GM21786 (cell line): ENCODE results near the gene SLC6A13.
"Not testable (repeated sequence)": the region's sequence is repeated elsewhere in the genome, so short reads cannot be mapped to it uniquely, and the experiment has no call there.

ENCODE experiments used
- ATAC-seq: cut with Tn5 transposase; IDR thresholded peaks from one replicate; pipeline ENCODE4 v1.9.1; 2021; ENCODE audit not compliant: unreplicated experiment

The SLC6A13 gene

DNA sequence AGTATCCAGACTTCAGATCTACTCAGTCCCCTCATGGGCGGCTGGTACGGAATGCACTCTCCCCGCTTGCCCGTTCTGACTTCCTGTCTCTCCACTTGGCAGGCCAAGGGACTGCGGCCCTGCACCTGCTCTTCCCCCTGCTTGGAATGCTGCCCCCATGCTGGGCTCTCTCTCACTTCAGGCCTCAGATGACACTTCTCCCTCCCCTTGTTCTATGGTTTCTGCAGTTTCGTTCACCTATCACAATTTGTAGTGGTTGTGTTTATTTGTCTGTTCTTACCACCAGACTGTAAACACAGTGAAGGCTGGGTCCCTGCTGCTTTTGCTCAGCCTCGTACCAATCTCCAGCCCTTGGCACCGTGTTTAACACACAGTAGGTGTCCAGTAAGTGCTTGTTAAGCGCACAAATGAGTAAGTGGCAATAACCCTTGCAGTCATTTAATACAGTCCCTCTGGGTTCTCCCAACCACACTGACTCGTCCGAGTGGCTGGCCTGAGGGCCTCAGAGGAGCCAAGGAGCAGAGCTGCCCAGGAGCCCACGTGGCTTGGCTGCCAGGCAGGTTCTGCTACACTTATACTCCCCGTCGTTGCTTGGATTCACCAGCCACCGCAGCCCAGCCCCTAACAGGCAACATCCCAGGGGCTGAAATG lies 60.4 kb downstream of the SLC6A13 start:
- ATAC-seq: no peak

DNA sequence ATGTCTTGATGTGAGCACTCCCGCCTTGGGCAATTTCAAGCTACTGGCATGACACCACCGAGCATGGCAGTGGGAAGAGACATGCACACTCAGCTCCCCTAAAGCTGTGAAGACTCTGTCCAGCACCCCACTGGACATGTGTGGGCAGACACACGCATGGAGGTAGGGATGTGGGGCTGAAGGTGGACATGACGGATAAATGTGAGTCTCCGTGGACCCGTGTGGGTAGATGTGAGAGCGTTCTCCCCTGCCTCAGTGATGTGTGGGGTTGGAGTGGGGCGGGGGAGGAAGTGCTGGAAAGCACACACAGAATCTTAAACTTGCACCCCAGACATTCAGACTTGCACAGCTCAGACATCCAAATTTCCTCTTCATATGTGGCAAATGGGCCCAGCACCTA lies 61.3 kb downstream of the SLC6A13 start:
- no peak for ATAC-seq

- no peak for ATAC-seq
Observed at GRCh38 chr12:198705-199104, 63.9 kb downstream of the SLC6A13 start.

- no peak for ATAC-seq
Observed at GRCh38 chr12:197911-198695, 64.5 kb downstream of the SLC6A13 start.

- no peak for ATAC-seq
Observed at GRCh38 chr12:197347-197746, 65.3 kb downstream of the SLC6A13 start.

- no peak for ATAC-seq
Observed at GRCh38 chr12:196436-196835, 66.2 kb downstream of the SLC6A13 start.

DNA sequence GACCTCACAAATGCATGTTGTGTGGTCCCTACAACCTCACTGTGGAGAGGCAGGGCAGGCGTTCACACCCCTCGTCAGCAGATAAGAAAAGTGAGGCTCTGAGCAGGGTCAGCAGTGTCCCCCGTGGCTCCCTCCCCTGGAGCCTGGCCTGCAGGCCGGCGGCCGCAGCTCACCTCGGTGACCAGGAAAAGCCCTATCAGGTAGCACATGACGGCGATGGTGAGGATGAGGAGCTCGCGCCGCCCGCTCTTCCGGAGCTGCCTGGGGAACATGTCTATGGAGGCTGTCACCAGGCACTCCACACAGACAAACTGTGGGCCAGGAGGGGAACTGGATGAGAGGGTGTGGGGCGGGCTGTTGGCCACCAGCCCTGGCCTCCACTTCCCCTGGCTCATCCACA lies 66.7 kb downstream of the SLC6A13 start:
- ATAC-seq: no peak

- ATAC-seq: no peak
Observed at GRCh38 chr12:195156-195555, 67.5 kb downstream of the SLC6A13 start.

- no peak for ATAC-seq
Observed at GRCh38 chr12:194276-194675, 68.4 kb downstream of the SLC6A13 start.

- no peak for ATAC-seq
Observed at GRCh38 chr12:193261-193660, 69.4 kb downstream of the SLC6A13 start.

DNA sequence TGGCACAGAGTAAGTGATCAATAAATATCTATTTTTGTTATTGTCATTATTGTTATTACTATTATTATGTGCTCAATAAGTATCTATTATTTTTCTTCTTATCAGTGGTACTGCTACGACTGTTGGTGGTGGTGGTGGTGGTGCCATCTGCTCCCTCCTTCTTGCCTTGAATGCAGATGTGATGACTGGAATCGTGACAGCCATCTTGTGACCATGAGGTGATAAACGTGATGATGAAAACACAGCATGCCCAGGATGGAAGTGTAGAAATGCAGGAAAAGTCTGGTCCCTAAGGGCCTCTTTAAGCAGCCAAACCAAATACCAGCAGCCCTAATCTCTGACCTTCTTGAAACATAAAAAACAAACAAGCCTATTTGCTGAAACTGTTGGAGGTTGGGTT lies 71.1 kb downstream of the SLC6A13 start:
- no peak for ATAC-seq

DNA sequence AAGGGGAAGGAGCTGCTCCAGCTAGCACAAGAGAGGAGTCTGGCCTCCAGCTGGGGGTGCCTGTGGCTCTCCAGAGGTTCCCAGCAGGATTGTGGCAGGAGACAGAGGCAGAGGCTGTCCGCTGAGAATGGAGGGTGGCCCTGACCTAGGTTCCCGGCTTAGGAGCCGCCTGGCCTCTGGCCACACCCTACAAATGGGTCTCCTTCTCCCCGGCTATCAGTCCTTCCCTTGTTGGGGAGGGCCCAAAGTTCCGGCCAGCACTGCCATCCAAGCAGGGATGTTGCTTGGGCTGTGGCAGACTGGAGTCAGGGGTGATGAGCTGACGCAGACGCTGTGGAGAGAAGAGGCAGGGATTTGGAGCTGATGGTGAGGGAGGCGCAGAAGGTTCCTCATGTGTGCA lies 71.8 kb downstream of the SLC6A13 start:
- no peak for ATAC-seq

DNA sequence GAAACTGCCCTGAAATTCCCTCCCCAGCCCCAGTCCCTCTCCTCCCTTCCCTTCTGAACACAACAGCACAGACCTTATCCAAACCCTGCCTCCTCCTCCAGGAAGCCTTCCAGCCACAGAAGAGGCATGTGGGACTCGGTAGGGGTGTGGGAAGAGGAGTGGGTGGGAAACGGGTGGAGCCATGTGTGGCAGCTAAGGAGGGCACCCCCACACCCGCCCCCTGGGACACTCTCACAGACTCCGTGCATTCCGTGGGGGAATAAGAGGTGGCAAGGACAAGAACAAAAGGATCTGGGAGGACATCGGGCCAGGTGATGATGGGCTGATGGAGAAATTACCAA lies 73.0 kb downstream of the SLC6A13 start:
- no peak for ATAC-seq

GRCh38 chr12:188910-189621 lies 73.6 kb downstream of the SLC6A13 start:
- no peak for ATAC-seq

DNA sequence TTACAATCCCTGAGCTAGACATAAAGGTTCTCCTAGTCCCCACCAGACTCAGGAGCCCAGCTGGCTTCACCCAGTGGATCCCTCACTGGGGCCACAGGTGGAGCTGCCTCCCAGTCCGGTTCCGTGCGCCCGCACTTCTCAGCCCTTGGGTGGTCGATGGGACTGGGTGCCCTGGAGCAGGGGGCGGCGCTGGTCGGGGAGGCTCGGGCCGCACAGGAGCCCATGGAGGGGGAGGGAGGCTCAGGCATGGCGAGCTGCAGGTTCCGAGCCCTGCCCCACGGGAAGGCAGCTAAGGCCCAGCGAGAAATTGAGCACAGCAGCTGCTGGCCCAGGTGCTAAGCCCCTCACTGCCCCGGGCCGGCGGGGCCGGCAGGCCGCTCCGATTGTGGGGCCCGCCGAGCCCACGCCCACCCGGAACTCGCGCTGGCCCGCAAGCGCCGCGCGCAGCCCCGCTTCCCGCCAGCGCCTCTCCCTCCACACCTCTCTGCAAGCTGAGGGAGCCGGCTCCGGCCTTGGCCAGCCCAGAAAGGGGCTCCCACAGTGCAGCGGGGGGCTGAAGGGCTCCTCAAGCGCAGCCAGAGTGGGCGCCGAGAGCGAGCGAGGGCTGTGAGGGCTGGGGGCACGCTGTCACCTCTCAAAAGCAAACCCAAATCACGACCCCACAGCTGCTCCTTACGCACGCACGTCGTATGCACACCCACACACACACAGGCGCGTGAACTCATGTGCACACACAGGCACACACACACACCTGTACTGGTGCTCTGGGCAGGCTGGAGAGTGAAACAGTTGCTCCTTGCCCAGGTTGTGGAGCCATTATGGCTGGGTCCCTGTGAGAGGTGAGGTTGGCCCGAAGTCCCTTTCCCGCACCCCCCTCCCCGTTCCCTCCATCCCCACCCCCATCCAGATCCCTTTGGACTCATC lies 74.4 kb downstream of the SLC6A13 start:
- not testable (repeated sequence) for ATAC-seq

DNA sequence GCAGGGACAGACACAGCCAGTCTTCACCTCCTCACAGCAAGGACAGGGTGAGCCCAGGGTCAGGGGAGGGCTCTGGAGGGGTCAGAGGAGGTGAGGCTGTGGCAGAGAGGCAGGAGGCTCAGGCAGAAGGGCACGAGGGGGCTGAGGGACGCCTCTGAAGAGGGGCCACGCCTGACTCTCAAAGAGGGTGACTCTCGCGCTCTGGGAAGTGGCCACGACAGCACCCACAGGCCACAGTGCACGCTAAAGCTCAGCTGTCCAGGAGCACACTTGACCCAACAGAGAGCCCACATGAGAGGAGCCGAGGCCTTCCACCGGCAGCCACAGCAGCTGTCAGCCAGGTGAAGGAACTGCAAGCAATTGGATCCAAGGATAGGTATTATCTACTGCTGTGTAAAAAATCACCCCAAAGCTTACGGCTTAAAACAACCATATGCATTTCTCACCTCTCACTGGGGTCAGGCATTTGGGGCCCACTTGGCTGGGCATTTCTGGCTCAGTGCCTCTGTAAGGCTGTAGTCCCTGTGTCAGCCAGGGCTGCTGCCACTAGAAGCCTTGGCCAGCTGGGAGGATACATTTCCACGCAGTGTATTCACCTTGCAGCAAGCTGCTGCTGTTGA lies 76.5 kb downstream of the SLC6A13 start:
- ATAC-seq: no peak

DNA sequence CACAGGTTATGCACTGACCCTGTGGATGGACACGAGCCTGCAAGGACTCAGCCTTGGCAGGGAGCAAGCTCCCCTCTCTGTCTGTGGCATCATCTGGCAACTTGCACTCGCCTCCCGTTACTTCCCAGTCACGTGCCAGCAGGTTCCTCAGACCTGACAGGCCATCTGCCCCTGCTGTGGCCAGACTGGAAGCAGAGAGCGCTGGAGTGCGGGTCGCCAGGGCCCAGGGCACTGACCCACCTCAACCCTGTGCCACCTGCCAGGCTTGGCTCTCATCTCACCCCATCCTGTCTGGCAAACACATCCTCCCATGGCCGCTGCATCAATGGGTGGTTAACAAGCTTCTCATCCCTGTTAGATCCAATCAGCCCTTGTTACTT lies 77.1 kb downstream of the SLC6A13 start:
- ATAC-seq: no peak

DNA sequence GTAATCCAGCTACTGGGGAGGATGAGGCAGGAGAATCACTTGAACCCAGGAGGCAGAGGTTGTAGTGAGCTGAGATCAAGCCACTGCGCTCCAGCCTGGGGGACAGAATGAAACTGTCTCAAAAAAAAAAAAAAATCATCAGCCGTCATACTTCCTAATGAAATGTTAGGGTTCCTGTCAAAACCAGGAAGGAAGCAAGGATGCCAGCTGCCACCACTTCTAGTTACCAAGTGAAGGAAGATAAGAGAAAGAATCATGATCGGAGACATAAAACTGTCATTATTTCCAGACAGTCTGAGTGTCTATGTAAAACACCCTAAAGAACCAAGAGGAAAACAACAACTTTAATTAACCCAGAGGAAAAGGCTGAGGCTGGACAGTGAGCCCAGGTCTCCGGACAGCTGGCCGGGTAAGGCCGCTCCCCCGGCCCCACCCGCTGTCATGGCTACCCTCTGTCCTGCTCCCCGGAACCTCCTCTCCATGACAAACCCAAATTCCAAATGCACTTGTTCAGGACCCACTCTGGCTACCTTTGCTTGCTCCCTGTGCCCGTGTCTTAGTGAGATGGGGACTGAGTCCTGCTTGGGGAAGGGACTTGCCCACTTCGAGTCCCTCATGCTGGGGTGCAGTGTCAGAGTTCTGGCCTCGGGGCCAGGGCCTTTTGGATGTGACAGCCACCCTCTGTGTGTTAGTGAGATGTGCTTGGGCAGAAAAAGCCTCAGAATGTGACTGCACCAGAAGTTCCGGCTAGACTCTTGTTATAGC lies 77.6 kb downstream of the SLC6A13 start:
- no peak for ATAC-seq

- ATAC-seq: no peak
Observed at GRCh38 chr12:182381-182892, 80.2 kb downstream of the SLC6A13 start.

GRCh38 chr12:181921-182320 lies 80.7 kb downstream of the SLC6A13 start:
- ATAC-seq: no peak
